Mammary epithelial cell (primary cell): ENCODE data around the gene KYNU.
"Not testable (repeated sequence)": the region's sequence is repeated elsewhere in the genome, so short reads cannot be mapped to it uniquely, and the experiment has no call there.

ENCODE experiments used
- CTCF ChIP-seq, 2 donors: IDR thresholded peaks in 1 of 2; conservative IDR thresholded peaks in 1 of 2; 2 replicates each; pipeline ENCODE4 v1.5.1; 2011 to 2012; ENCODE audit warnings: inconsistent platforms in 2 of 2, low read length in 2 of 2, mild to moderate bottlenecking in 2 of 2, control low read depth in 1 of 2, low read depth in 1 of 2; ENCODE audit not compliant: insufficient read depth in 1 of 2; ENCODE audit errors: extremely low read depth in 1 of 2
- EZH2 ChIP-seq: IDR thresholded peaks from 2 replicates; pipeline ENCODE4 v1.6.1; 2012; ENCODE audit warnings: low read length, inconsistent platforms, borderline replicate concordance

- TF ChIP-seq CTCF (conservative IDR thresholded peaks at IDR 0.05 in 1 of 2, IDR thresholded peaks at IDR 0.05 in 1 of 2; ENCODE audit: extremely low read depth in 1 of 2, insufficient read depth in 1 of 2, low read depth in 1 of 2, low read length in 2 of 2); EZH2: not testable (repeated sequence)
These were observed 5.0 kb downstream of the KYNU start for GRCh38 chr2:142882500-142882899.
